OCI-M1 (cell line): ENCODE measurements around the gene SIL1.
"Not testable (repeated sequence)": the region's sequence is repeated elsewhere in the genome, so short reads cannot be mapped to it uniquely, and the experiment has no call there.

ENCODE experiments used
- DNase-seq: peaks from one replicate; lab custom pipeline; 2025; lab: John Stamatoyannopoulos, UW

Gene SIL1

GRCh38 chr5:139068060-139068459, 130.1 kb downstream of the SIL1 start:
- DNase-seq: no peak

- no peak for DNase-seq
These were observed 132.9 kb downstream of the SIL1 start for GRCh38 chr5:139065306-139065705.

GRCh38 chr5:139064613-139065012, 133.6 kb downstream of the SIL1 start:
- no peak for DNase-seq

GRCh38 chr5:139063664-139064054, 134.5 kb downstream of the SIL1 start:
- DNase-seq: no peak

GRCh38 chr5:139062910-139063663, 135.1 kb downstream of the SIL1 start:
- peak; percentile 32 for DNase-seq

GRCh38 chr5:139061856-139062255, 136.3 kb downstream of the SIL1 start:
- no peak for DNase-seq

GRCh38 chr5:139061274-139061673, 136.9 kb downstream of the SIL1 start:
- no peak for DNase-seq

GRCh38 chr5:139058121-139058520, 140.0 kb downstream of the SIL1 start:
- DNase-seq: peak; percentile 11

- not testable (repeated sequence) for DNase-seq
These were observed 140.9 kb downstream of the SIL1 start for GRCh38 chr5:139057045-139057939.

- DNase-seq: no peak
These were observed 145.2 kb downstream of the SIL1 start for GRCh38 chr5:139052975-139053374.

GRCh38 chr5:139051392-139051791, 146.8 kb downstream of the SIL1 start:
- no peak for DNase-seq

GRCh38 chr5:139050432-139050831, 147.7 kb downstream of the SIL1 start:
- DNase-seq: no peak

- no peak for DNase-seq
These were observed 148.4 kb downstream of the SIL1 start for GRCh38 chr5:139049780-139050179.

GRCh38 chr5:139046551-139046950, 151.6 kb downstream of the SIL1 start:
- DNase-seq: no peak

- DNase-seq: no peak
These were observed 154.8 kb downstream of the SIL1 start for GRCh38 chr5:139043157-139043905.

- no peak for DNase-seq
These were observed 158.1 kb downstream of the SIL1 start for GRCh38 chr5:139040081-139040480.

GRCh38 chr5:139038613-139039305, 159.4 kb downstream of the SIL1 start:
- DNase-seq: no peak

GRCh38 chr5:139037732-139038131, 160.4 kb downstream of the SIL1 start:
- no peak for DNase-seq

- DNase-seq: not testable (repeated sequence)
These were observed 161.8 kb downstream of the SIL1 start for GRCh38 chr5:139036332-139036731.

GRCh38 chr5:139027150-139027549, 171.0 kb downstream of the SIL1 start:
- peak; percentile 18 for DNase-seq

- no peak for DNase-seq
These were observed 172.5 kb downstream of the SIL1 start for GRCh38 chr5:139025651-139026050.

GRCh38 chr5:139023286-139023685, 174.9 kb downstream of the SIL1 start:
- DNase-seq: no peak
